Endothelial cell of umbilical vein (primary cell): Measurements from ENCODE around the gene PROK2. TPM values are rescaled to one million over a fixed set of nuclear protein-coding genes. Genes with fewer than 3 reads are reported as not detected.

Experiments used
- BruUV-seq: library from RNA; stranded (reverse); fragments of 400-500 nt; replicated peaks from 2 replicates; lab custom pipeline; 2021; lab: Mats Ljungman, UMichigan
- CTCF ChIA-PET: fragments of 300-600, 350-600 bp; sonication (Branson Sonifier 250); formaldehyde crosslinking; loops from one replicate; lab custom pipeline; 2021; ENCODE audit warnings: antibody characterized with exemption, inconsistent platforms; lab: Charles Lee
- POLR2A ChIA-PET: fragments of 300-600, 350-600 bp; sonication (Branson Sonifier 250); formaldehyde crosslinking; loops from one replicate; lab custom pipeline; 2021; ENCODE audit warnings: antibody characterized with exemption, inconsistent platforms; lab: Charles Lee
- DNase-seq: peaks from one replicate; pipeline ENCODE4 v3.0.0-alpha.2; 2011; ENCODE audit warnings: low read depth, low spot score
- FAIRE-seq: peaks from 2 replicates; lab custom pipeline; 2011; peaks lifted over from hg19 to GRCh38; lab: Jason Lieb, UNC
- H2AFZ ChIP-seq: 2 replicates; pipeline ENCODE4 v1.6.0; 2012; ENCODE audit warnings: low read depth, low read length, control low read depth, inconsistent platforms
- H3K27ac ChIP-seq: 2 replicates; pipeline ENCODE4 v1.5.1; 2011; ENCODE audit warnings: low read depth, mild to moderate bottlenecking, control low read depth, low read length, moderate library complexity; ENCODE audit not compliant: insufficient read depth
- H3K27me3 ChIP-seq, 2 experiments: 2 replicates each; pipeline versions ENCODE4 v1.6.0 to v1.6.1; 2011; ENCODE audit warnings: low read length in 2 of 2, mixed read lengths in 1 of 2; ENCODE audit not compliant: control insufficient read depth in 2 of 2, insufficient read depth in 2 of 2
- H3K36me3 ChIP-seq, 2 experiments: 2 replicates in 1 of 2; 3 replicates in 1 of 2; pipeline ENCODE4 v1.5.1; 2011; ENCODE audit warnings: low read length in 2 of 2, mild to moderate bottlenecking in 1 of 2, moderate library complexity in 1 of 2; ENCODE audit not compliant: control insufficient read depth in 2 of 2, insufficient read depth in 2 of 2; ENCODE audit errors: extremely low read depth in 1 of 2
- H3K4me1 ChIP-seq: 3 replicates; pipeline ENCODE4 v1.5.1; 2011; ENCODE audit warnings: mild to moderate bottlenecking, low read length; ENCODE audit not compliant: control insufficient read depth, insufficient read depth; ENCODE audit errors: extremely low read depth
- H3K4me2 ChIP-seq: 2 replicates; pipeline ENCODE4 v1.6.1; 2011; ENCODE audit warnings: low read length, control low read depth, mixed read lengths; ENCODE audit not compliant: insufficient read depth
- H3K4me3 ChIP-seq, 3 experiments: fragments of 200-600 bp in 1 of 3; sonication (generic), shearing (Covaris generic) in 1 of 3; replicated peaks in 1 of 3; 2 replicates each; pipeline ENCODE4 v1.5.1; 2011 to 2016; ENCODE audit warnings: control low read depth in 3 of 3, low read length in 3 of 3, mild to moderate bottlenecking in 2 of 3, inconsistent platforms in 1 of 3, low read depth in 1 of 3, moderate library complexity in 1 of 3; ENCODE audit not compliant: insufficient read depth in 1 of 3
- H3K79me2 ChIP-seq: 2 replicates; pipeline ENCODE4 v1.6.0; 2012; ENCODE audit warnings: low read length, inconsistent platforms; ENCODE audit not compliant: control insufficient read depth, insufficient read depth
- H3K9ac ChIP-seq: replicated peaks from 2 replicates; pipeline ENCODE3; 2011; ENCODE audit warnings: low read length, control low read depth; ENCODE audit not compliant: insufficient read depth; ENCODE audit errors: extremely low read depth
- H3K9me1 ChIP-seq: replicated peaks from 3 replicates; pipeline ENCODE4 v1.6.0; 2011; ENCODE audit warnings: mild to moderate bottlenecking, low read length; ENCODE audit not compliant: control insufficient read depth, insufficient read depth; ENCODE audit errors: extremely low read depth
- H3K9me3 ChIP-seq: replicated peaks from 2 replicates; pipeline ENCODE4 v1.5.1; 2012; ENCODE audit warnings: low read length, inconsistent platforms; ENCODE audit not compliant: control insufficient read depth, insufficient read depth
- H4K20me1 ChIP-seq: replicated peaks from 2 replicates; pipeline ENCODE3; 2011; ENCODE audit warnings: mild to moderate bottlenecking, low read length; ENCODE audit not compliant: control insufficient read depth, insufficient read depth; ENCODE audit errors: extremely low read depth
- EZH2 ChIP-seq: IDR thresholded peaks from 2 replicates; pipeline ENCODE4 v1.6.1; 2012; ENCODE audit warnings: borderline replicate concordance, low read depth, mild to moderate bottlenecking, moderate library complexity, low read length, inconsistent platforms; ENCODE audit not compliant: severe bottlenecking
- FOS ChIP-seq: IDR thresholded peaks from 2 replicates; pipeline ENCODE4 v1.6.1; 2011; ENCODE audit warnings: mild to moderate bottlenecking, low read length, moderate library complexity, borderline replicate concordance; ENCODE audit not compliant: insufficient read depth
- GATA2 ChIP-seq: IDR thresholded peaks from 2 replicates; pipeline ENCODE4 v1.7.0; 2011; ENCODE audit warnings: low read depth, mild to moderate bottlenecking, moderate library complexity, mixed read lengths, low read length; ENCODE audit not compliant: insufficient read length, insufficient read depth
- JUN ChIP-seq: IDR thresholded peaks from 2 replicates; pipeline ENCODE4 v1.6.1; 2011; ENCODE audit warnings: borderline replicate concordance, low read depth; ENCODE audit not compliant: insufficient read length, insufficient read depth
- MAX ChIP-seq: IDR thresholded peaks from 2 replicates; pipeline ENCODE4 v1.6.1; 2011; ENCODE audit not compliant: insufficient read depth, insufficient read length
- MYC ChIP-seq: IDR thresholded peaks from one replicate; pipeline ENCODE4 v1.6.1; 2011; ENCODE audit warnings: mild to moderate bottlenecking, low read depth, low read length
- POLR2A ChIP-seq: IDR thresholded peaks from 2 replicates; pipeline ENCODE4 v1.6.1; 2012; ENCODE audit warnings: low read depth, mild to moderate bottlenecking, control low read depth, low read length
- POLR2AphosphoS5 ChIP-seq: IDR thresholded peaks from 2 replicates; pipeline ENCODE4 v1.6.1; 2012; ENCODE audit warnings: low read depth, mild to moderate bottlenecking, control low read depth, low read length, moderate library complexity; ENCODE audit not compliant: insufficient read depth
- dilution Hi-C: fragments of 300-500 bp; cut with MboI; formaldehyde crosslinking; loops from one replicate; pipeline ENCODE4 v1.15.0; 2019; ENCODE audit warnings: low sequenced_read_pairs; ENCODE audit not compliant: extremely low pct_ligation_motif_present
- intact Hi-C: fragments of 100-400 bp; cut with micrococcal nuclease; formaldehyde crosslinking; loops from one replicate; pipeline ENCODE4 v1.10.0; 2022
- polyA plus RNA-seq, 4 experiments: library from polyadenylated mRNA; depleted of rRNA in 3 of 4; stranded (reverse) in 3 of 4; unstranded in 1 of 4; fragments of >200 nt; gene quantifications; 2 replicates each; pipeline versions ENCODE4 v1.2.1 to v1.2.3, GENCODE V29; 2011 to 2012; ENCODE audit warnings: missing spikeins in 1 of 4
- total RNA-seq: library from RNA; stranded (reverse); gene quantifications from 2 replicates; pipeline ENCODE4 v1.2.3, GENCODE V29; 2021
- TF ChIP-seq, protein P1 (sequence below), 2 donors: IDR thresholded peaks; 1 replicate in 1 of 2; 2 replicates in 1 of 2; pipeline ENCODE4 v1.5.1; 2011; ENCODE audit warnings: low read length in 2 of 2, mild to moderate bottlenecking in 2 of 2, moderate library complexity in 2 of 2, control low read depth in 1 of 2, inconsistent platforms in 1 of 2, low read depth in 1 of 2; ENCODE audit not compliant: insufficient read depth in 1 of 2; ENCODE audit errors: extremely low read depth in 1 of 2

Gene PROK2
- total and polyA plus RNA-seq, 2 donors (not counting 3 experiments of a cell fraction or from before 2014, with no cell fraction given) = not detected

- Histone ChIP-seq H3K9me3 (no peaks in the 10 kb centered on the region), H3K79me2 (no peaks in the 10 kb centered on the region), H4K20me1 (no peaks in the 10 kb centered on the region), H3K9me1 (no peaks in the 10 kb centered on the region), H3K36me3 (no peaks in the 10 kb centered on the region), H3K27me3 (no peaks in the 10 kb centered on the region), H3K4me2 (no peak overlapping the region), H3K27ac (no peak overlapping the region), H3K4me1 (no peaks in the 10 kb centered on the region), H3K9ac (no peak overlapping the region), H3K4me3 (no peak overlapping the region), H2AFZ (no peak overlapping the region)
- dilution Hi-C loops = no loop called here
- DNase-seq (no peak), FAIRE-seq (no peak)
- POLR2A ChIA-PET = no interaction called here
- BruUV-seq = no TSS peak
- CTCF ChIA-PET = no interaction called here
- intact Hi-C loops = no loop called here
- TF ChIP-seq GATA2 (no peak), MYC (no peak), POLR2A (no peak), FOS (no peak), MAX (no peak), JUN (no peak), POLR2AphosphoS5 (no peak), EZH2 (no peak)
- TF ChIP-seq, protein P1, sequence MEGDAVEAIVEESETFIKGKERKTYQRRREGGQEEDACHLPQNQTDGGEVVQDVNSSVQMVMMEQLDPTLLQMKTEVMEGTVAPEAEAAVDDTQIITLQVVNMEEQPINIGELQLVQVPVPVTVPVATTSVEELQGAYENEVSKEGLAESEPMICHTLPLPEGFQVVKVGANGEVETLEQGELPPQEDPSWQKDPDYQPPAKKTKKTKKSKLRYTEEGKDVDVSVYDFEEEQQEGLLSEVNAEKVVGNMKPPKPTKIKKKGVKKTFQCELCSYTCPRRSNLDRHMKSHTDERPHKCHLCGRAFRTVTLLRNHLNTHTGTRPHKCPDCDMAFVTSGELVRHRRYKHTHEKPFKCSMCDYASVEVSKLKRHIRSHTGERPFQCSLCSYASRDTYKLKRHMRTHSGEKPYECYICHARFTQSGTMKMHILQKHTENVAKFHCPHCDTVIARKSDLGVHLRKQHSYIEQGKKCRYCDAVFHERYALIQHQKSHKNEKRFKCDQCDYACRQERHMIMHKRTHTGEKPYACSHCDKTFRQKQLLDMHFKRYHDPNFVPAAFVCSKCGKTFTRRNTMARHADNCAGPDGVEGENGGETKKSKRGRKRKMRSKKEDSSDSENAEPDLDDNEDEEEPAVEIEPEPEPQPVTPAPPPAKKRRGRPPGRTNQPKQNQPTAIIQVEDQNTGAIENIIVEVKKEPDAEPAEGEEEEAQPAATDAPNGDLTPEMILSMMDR (IDR thresholded peaks at IDR 0.05; ENCODE audit: extremely low read depth in 1 of 2, insufficient read depth in 1 of 2, low read depth in 1 of 2, low read length in 2 of 2) = no peak
These were observed 21.8 kb upstream of the PROK2 start for GRCh38 chr3:71806736-71807135.
